ENCODE data around the gene HBB. TPM values are rescaled to one million over a fixed set of nuclear protein-coding genes. Genes with fewer than 3 reads are reported as not detected.

Gene HBB
- total RNA-seq, 4 donors from 2014 or later: 16.1 to 148 (median 132) TPM; not detected in 1

- no peak overlapping the region for H3K27ac ChIP-seq
- WGBS, 2 donors (ENCODE audit: low coverage in 1 of 2): 77 to 80% methylated on average over 8 to 10 of the region's 10 CpGs
- no peak overlapping the region for H3K4me3 ChIP-seq
- no peak for TF ChIP-seq POLR2A (IDR thresholded peaks at IDR 0.05)
- TF ChIP-seq, protein P1, sequence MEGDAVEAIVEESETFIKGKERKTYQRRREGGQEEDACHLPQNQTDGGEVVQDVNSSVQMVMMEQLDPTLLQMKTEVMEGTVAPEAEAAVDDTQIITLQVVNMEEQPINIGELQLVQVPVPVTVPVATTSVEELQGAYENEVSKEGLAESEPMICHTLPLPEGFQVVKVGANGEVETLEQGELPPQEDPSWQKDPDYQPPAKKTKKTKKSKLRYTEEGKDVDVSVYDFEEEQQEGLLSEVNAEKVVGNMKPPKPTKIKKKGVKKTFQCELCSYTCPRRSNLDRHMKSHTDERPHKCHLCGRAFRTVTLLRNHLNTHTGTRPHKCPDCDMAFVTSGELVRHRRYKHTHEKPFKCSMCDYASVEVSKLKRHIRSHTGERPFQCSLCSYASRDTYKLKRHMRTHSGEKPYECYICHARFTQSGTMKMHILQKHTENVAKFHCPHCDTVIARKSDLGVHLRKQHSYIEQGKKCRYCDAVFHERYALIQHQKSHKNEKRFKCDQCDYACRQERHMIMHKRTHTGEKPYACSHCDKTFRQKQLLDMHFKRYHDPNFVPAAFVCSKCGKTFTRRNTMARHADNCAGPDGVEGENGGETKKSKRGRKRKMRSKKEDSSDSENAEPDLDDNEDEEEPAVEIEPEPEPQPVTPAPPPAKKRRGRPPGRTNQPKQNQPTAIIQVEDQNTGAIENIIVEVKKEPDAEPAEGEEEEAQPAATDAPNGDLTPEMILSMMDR (IDR thresholded peaks at IDR 0.05): no peak
- TF ChIP-seq EP300 (IDR thresholded peaks at IDR 0.05): no peak
- TF ChIP-seq POLR2AphosphoS5 (IDR thresholded peaks at IDR 0.05): no peak
- ATAC-seq: no peak
- no peaks in the 10 kb centered on the region for H3K9me3 ChIP-seq
- H3K27me3 ChIP-seq: no peaks in the 10 kb centered on the region
- no peaks in the 10 kb centered on the region for H3K36me3 ChIP-seq
- no peaks in the 10 kb centered on the region for H3K4me1 ChIP-seq
These were observed 48.6 kb downstream of the HBB start for GRCh38 chr11:5178046-5178837.

Other genes with a start within 250 kb of the HBB start
- under 1 TPM in 1 of 4 donors, not detected in 3; 0.31 TPM for gene OR51L1, start 232.2 kb downstream of the HBB start, total RNA-seq
- not detected for gene OR52J3, start 180.5 kb downstream of the HBB start, total RNA-seq
- gene OR52E2, start 167.4 kb downstream of the HBB start, total RNA-seq: not detected
- gene OR52E1, start 157.5 kb downstream of the HBB start, total RNA-seq: not detected
- gene OR52A5, start 88.7 kb downstream of the HBB start, total RNA-seq: under 1 TPM in 1 of 4 donors, not detected in 3; 0.12 TPM
- gene OR52A1, start 72.3 kb downstream of the HBB start, total RNA-seq: not detected
- not detected for gene OR51V1, start 26.4 kb downstream of the HBB start, total RNA-seq
- not detected for gene HBD, start 7.4 kb upstream of the HBB start, total RNA-seq
- not detected for gene HBG1, start 22.8 kb upstream of the HBB start, total RNA-seq
- not detected for gene HBG2, start 27.7 kb upstream of the HBB start, total RNA-seq
- gene HBE1, start 42.9 kb upstream of the HBB start, total RNA-seq: under 1 TPM in 1 of 4 donors, not detected in 3; 0.67 TPM
- gene OR51B4, start 74.9 kb upstream of the HBB start, total RNA-seq: not detected
- gene OR51B2, start 97.2 kb upstream of the HBB start, total RNA-seq: under 1 TPM in 1 of 4 donors, not detected in 3; 0.67 TPM
- gene OR51B5, start 116.5 kb upstream of the HBB start, total RNA-seq: not detected
- not detected for gene OR51B6, start 124.4 kb upstream of the HBB start, total RNA-seq
- gene OR51M1, start 156.7 kb upstream of the HBB start, total RNA-seq: not detected
- not detected for gene OR51Q1, start 195.0 kb upstream of the HBB start, total RNA-seq
- not detected for gene OR51I1, start 214.4 kb upstream of the HBB start, total RNA-seq
- gene OR51I2, start 222.3 kb upstream of the HBB start, total RNA-seq: not detected

Measured in gastroesophageal sphincter (tissue), 4 donors.